HG03066 (cell line): ENCODE results near the gene LIMCH1.

Source experiments
- ATAC-seq: cut with Tn5 transposase; IDR thresholded peaks from one replicate; pipeline ENCODE4 v1.9.1; 2021; ENCODE audit warnings: low read depth; ENCODE audit not compliant: unreplicated experiment

The LIMCH1 gene

GRCh38 chr4:41561244-41561643 lies 23.3 kb downstream of the LIMCH1 start:
- no peak for ATAC-seq

GRCh38 chr4:41567186-41567585 lies 29.2 kb downstream of the LIMCH1 start:
- ATAC-seq: no peak

- no peak for ATAC-seq
These were observed 30.4 kb downstream of the LIMCH1 start for GRCh38 chr4:41568363-41568762.

GRCh38 chr4:41569961-41570360 lies 32.0 kb downstream of the LIMCH1 start:
- ATAC-seq: no peak

DNA sequence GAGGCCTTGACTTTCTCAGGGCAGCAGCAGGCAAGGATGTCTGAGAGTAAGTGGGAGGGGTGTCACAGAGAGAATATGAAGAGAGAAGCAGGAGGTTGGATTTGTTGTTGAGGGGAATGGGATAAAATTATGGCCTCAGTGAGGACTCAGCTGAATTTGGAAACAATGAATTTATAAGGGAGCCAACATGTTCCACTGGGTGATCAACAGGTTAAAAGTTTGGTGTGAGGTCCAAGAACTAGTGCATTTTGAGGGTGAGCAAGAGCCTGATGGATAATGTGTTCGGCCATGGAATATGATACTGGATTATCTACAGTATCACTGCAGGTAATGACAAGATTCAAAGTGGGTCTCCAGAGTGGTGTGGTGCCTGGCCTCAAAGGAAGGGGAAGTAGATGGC lies 33.5 kb downstream of the LIMCH1 start:
- no peak for ATAC-seq

- ATAC-seq: no peak
These were observed 34.6 kb downstream of the LIMCH1 start for GRCh38 chr4:41572516-41572915.

GRCh38 chr4:41572956-41573355 lies 35.0 kb downstream of the LIMCH1 start:
- ATAC-seq: no peak

DNA sequence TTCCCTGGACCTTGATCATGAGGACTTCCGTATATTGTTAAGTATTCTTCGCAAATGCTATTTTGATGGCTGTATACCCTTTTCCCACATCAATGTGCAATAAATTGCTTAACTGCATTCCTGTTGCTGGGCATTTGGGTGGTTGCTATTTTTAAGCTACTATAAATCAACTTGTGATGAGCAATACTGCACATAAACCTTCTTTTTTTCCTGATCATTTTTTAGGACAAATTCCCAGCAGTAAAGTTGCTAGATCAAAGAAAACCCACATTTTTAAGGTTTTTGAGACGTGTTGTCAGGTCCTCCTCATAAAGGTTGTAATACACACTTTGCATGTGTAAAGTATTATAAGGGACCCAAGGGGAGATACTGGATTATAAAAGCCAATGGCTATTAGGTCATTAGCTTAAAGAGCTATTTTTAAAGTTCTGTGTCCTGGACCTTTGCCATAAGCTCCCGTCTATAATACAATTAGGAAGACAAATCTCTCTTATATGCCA lies 35.6 kb downstream of the LIMCH1 start:
- ATAC-seq: no peak

DNA sequence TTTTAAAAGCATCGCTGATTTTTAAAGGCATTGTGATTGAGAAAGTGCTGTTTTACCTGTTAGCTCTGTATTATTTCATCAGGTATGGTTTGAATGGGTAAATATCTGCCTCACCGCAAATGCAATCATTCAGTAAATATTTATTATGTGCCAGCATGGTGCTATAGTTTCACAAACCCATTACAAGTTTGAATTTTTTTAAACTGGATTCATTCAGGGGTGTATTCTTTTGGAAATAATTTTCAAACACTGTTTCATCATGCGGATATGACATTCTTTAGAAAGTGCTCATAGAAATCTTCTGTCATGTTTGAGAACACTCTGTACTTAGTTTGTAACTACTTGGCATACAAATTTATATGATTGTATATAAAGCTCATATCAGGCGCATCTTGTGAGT lies 37.2 kb downstream of the LIMCH1 start:
- no peak for ATAC-seq

GRCh38 chr4:41575665-41576064 lies 37.7 kb downstream of the LIMCH1 start:
- ATAC-seq: no peak

DNA sequence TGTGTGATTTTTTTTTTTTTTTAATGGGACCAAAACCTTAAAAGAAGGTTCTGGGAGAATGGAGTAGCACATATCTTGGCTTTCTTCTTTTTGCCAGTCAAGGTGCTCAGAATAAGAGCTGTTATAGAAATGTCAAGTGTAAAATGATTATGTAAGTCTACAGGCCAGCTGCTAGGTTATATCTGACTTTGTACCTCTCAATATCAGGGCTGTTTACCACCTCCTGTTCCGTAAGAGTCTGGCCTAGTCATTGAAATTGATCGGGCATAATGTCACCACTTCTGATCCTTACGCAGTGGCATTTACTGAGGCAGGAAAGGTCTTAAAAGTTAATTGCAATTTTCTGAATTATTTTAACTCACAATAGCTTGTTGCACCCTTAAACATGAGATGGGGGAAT lies 41.1 kb downstream of the LIMCH1 start:
- ATAC-seq: no peak

DNA sequence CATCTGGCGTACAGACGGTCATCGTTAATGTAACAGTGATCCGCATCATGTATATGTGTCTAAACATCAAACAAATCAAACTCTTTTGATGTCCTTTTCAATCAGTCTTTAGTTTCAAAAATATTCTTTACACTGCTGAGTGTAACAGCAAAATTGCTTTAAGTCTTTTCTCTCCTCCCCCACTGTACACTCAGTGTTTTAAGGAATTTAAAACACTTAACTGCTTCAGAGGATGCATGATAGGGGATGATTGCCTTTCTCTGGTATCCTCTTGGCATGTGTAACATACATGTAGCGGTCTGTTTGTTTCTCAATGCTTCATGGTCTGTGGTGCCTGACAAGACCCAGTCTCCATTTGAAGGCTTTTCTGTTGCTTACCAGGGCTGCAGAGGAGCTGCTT lies 41.6 kb downstream of the LIMCH1 start:
- ATAC-seq: no peak

- ATAC-seq: no peak
These were observed 42.0 kb downstream of the LIMCH1 start for GRCh38 chr4:41580007-41580406.

- ATAC-seq: no peak
These were observed 48.8 kb downstream of the LIMCH1 start for GRCh38 chr4:41586675-41587225.

GRCh38 chr4:41587286-41587685 lies 49.3 kb downstream of the LIMCH1 start:
- no peak for ATAC-seq

GRCh38 chr4:41590591-41590990 lies 52.6 kb downstream of the LIMCH1 start:
- ATAC-seq: no peak

- no peak for ATAC-seq
These were observed 56.5 kb downstream of the LIMCH1 start for GRCh38 chr4:41594432-41594831.

- no peak for ATAC-seq
These were observed 59.5 kb downstream of the LIMCH1 start for GRCh38 chr4:41597494-41597893.

DNA sequence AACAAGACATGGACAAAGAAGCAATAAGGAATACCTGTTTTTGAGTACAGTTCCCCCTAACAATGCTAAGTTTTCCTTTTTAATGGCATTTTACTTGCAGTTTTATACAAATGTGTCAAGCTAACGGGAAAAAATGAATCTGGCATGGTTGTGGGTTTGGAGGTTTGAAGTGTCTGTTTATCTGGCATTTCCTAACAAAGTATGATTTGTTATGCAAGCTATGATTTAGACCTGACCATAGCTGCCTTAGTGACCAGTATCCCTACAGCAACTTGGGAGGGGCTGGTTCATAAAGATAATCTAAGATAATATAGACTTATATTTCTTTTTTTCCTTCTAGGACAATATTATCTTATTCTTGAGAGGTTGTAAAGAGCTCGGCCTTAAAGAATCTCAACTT lies 60.6 kb downstream of the LIMCH1 start:
- ATAC-seq: no peak

DNA sequence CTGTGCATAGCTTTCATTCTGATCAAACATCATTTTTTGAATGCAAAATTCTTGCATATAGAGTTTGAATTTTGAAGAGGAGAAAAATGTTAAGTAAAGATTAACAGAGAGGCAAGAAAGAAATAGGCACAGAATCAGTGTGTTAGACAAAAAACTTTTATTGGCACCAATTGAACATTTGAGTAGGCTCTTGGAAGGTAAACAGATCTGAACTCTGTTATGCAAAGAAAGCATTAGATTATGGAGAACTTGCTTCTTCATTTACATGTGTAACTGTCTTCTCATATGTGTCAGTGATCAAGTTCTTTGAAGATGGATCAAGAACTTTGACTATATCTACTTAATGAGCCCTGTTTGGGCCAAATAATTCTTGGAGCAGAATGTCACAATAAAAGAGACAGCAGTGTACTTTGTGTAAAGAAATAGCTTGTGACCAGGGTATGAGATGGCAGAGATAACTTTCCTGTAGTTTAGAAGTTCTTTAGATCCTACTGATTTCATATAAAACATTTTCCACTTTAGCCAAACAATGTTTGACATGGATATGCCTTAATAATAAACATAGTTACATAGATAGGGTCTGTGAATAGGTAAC lies 61.3 kb downstream of the LIMCH1 start:
- ATAC-seq: no peak

DNA sequence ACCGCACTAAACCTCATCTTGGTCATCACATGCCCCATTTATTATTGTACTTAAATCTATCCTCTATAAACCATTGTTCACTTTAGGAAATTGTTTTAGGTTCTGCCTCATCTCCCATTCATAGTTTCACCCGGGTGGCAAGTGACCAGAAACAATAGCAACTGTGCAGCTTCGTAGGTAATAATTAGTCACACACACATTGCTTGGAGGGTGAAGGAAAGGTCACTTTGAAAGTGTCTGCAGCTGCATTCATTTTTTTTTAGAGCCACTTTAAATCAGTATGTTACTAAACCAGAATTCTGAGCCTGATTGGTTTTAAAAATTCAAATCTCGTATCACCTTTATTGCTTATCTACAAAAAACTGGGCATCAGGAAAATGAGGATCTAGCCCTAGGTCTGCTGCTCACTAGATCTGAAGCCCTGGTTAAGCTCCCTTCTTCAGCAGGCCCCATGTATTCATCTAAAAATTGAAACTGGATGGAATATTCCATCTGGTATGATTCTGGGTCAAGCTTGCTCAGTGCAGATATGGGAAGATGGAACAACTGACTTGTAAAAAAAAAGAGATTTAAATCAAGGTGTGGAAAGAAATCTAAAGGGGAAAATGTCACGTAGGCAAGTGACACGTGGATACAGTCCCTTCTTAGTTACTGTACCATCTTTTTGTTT lies 62.4 kb downstream of the LIMCH1 start:
- ATAC-seq: no peak

- ATAC-seq: no peak
These were observed 63.1 kb downstream of the LIMCH1 start for GRCh38 chr4:41601025-41601424.
